CD4-positive, alpha-beta T cell treated with Interleukin-15 for 4 hours (primary cell): ENCODE data around the gene DRD5.
A peak's percentile ranks its signal among the peaks of the same experiment; 100 is the strongest.
"Not testable (repeated sequence)": the region's sequence is repeated elsewhere in the genome, so short reads cannot be mapped to it uniquely, and the experiment has no call there.

Experiments
- DNase-seq: peaks from one replicate; pipeline ENCODE4 v3.0.0-alpha.2; 2020; ENCODE audit warnings: low spot score

Gene DRD5

GRCh38 chr4:9781343-9782135 lies at the start of gene DRD5:
Gene DRD5, plus strand, starts transcription at chr4:9781634. Its CDS starts 396 bp downstream, at chr4:9782030.
- no peak for DNase-seq

DNA sequence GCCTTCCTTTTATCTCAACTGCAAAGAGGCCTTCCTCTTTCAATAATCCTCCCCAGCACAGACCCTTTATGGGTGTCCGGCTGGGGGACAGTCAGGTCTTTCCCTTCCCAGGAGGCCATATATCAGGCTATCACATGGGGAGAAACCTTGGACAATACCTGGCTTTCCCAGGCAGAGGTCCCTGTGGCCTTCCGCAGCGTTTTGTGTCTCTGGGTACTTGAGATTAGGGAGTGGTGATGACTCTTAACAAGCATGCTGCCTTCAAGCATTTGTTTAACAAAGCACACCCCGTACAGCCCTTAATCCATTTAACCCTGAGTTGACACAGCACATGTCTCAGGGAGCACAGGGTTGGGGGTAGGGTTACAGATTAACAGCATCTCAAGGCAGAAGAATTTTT lies 49.2 kb upstream of the DRD5 start:
- DNase-seq: not testable (repeated sequence)

DNA sequence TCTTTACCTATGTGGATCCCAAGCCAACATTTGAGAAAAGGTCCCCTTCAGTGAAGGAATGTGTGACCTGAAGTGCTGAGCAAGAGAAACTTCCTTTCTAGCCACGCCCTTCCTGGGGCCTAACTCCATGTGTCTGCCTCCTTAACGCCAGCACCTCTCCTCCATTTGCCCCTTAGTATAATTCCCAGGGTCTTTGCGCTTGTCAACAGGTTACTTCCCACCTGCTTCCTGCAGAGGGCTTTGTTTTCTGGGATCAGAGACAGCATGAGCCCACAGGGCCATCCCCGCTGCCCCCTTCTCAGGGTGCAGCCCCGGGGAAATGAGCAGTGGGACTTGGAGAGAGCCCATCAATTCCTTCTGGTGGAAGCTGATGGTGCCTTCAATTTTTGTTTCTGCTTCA lies 45.9 kb upstream of the DRD5 start:
- DNase-seq: no peak

DNA sequence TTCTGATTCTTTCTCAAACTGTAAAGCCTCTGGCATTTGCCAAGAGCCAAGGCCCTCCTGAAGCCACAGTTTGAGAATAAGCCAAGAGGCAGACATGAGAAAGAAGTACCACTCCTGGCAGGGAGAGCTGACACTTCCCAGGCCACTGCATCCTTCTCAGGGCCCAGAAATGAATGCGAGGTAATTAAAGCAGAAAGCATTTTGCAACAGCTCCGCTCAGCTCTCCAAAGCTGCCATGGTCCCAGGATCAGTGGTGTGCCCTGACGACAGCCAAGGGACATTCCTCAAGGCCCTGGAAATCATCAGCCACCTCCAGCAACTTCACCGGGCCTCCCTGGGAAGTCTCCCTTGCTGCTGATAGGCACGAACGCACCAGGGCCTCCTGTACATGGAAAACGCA lies 44.2 kb upstream of the DRD5 start:
- not testable (repeated sequence) for DNase-seq

- not testable (repeated sequence) for DNase-seq
These were observed 37.6 kb upstream of the DRD5 start for GRCh38 chr4:9743789-9744188.

DNA sequence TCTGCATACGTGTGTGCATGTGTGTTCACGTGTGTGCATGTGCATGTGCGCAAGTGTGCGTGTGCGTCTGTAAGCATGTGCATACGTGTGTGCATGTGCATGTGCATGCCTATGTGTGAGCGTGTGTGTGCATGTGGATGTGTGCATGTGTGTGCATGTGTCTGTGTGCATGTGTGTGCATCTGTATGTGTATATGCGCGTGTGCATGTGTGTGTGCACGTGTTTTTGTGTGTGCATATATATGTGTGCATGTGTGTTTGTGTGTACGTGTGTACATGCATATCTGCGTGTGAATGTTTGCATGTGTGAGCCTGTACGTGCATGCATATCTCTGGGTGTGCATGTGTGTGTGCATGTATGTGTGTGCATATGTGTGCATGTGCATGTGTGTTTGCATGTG lies 35.7 kb upstream of the DRD5 start:
- no peak for DNase-seq

DNA sequence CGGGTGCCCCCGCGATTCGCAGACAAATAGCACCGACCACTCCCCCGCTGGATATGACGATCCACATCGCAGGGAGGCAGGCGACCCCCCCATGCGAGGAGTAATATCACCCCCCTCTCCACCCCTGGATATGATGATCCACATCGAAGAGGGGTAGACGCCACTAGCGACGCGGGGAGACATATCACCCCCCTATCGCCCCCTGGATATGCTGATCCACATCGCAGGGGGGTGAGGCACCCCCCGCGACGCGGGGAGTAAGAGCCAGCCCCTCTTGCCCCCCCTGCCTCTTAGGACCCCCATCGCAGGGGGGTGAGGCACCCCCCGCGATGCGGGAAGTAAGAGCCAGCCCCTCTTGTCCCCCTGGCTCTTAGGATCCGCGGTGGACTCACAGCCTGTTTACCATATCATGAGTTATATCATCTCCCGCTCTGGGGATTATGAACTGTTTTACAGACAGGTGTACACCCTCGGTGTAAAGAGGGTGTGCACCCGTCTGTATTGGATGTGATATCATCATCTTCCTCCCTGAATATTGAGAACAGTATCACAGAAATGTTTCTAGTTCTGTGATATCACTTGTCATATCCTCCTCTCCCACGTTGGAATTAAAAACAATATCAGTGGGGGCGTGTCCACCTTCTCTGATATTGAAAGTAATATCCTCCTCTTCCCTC lies 22.7 kb upstream of the DRD5 start:
- no peak for DNase-seq

DNA sequence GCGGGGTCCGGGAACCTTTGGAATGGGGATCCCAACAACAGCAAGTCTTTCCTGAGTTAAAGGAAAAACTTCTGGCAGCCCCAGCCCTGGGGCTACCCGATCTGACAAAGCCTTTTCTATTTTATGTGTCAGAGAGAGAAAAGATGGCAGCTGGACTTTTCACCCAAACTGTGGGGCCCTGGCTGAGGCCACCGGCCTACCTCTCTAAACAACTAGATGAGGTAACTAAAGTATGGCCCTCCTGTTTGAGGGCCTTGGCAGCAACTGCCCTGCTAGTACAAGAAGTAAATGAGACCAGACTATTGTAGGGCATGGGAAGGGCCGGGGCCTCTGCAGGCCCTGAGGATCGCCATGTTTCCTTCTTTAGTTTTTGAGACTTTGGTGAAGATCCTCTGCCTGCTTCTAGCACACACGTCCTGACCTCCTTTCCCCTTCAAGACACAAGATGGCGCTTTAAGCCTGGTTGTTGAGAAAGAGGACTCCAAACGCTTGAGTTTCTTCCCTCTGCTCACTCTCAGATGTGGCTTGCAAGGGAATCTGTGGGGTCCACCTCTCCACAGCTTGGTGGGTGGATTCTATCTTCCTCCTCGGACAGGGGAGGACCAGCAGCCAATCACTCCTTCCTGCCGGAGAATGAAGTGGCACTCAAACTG lies 18.5 kb upstream of the DRD5 start:
- peak; percentile 24 for DNase-seq

DNA sequence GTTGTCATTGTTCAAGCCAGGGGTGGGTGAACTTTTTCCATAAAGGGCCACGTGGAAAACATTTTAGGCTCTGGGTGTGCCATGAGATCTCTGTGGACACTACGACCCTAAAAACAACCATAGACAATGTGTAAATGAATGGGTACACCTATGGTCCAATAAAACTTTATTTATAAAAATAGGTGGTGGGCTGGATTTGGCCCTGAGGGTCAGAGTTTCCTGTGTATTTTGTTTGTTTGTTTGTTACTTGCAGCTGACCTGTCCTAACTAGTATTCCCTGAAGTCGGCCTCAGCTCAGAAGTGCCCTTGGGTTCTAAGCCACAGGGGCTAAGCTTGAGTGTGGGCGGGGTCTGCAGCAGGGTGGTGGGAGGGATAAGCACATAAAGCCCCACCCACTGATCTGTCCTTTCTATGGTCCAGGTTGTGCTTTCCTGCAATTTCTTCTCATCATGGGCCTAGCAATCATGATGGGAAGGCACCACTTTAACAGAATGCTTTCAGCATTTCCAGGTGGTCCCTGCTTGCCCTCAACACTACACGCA lies 17.2 kb upstream of the DRD5 start:
- DNase-seq: no peak

GRCh38 chr4:9765091-9765490 lies 16.3 kb upstream of the DRD5 start:
- peak; percentile 1 for DNase-seq

GRCh38 chr4:9769321-9769720 lies 12.1 kb upstream of the DRD5 start:
- no peak for DNase-seq

DNA sequence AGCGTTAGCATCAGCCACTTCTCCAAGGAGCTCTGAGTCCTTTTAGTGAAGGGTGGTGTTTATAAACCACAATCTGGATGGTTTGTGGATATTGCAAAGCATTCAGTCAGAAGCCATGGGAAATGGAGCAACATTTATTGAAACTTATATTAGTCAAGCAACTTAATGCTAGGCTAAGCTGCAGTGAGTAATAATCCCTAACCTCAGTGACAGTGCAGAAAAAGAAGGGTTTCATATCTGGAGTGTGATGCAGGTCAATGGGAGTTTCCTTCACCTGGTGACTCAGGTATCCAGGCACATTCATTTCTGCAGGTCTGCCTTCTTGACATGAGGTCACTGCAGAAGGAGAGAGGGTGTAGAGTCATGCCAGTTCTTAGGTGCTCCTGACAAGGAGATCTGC lies 10.4 kb upstream of the DRD5 start:
- DNase-seq: no peak

DNA sequence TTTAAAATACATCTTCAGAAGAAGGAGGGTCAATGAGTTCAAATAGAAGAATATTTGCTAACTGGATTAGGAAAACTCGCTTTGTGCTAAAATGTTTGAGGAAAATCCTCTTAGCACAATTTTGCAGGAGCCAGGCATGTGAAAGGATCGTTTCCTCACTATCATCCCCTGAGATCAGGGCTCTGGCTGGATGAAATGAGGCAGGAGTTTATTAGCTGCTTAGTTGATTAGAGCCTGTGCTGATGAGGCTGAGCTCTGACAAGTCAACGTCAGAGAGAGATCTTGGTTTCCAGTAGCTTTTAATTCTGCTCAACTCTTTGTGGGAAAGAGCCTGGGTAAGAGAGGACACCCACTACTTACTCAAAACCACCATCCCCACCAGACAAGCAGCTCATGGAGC lies 8.0 kb upstream of the DRD5 start:
- DNase-seq: no peak

DNA sequence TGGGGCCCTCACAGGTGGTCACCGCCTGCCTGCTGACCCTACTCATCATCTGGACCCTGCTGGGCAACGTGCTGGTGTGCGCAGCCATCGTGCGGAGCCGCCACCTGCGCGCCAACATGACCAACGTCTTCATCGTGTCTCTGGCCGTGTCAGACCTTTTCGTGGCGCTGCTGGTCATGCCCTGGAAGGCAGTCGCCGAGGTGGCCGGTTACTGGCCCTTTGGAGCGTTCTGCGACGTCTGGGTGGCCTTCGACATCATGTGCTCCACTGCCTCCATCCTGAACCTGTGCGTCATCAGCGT lies 652 bp downstream of the DRD5 start:
- no peak for DNase-seq

DNA sequence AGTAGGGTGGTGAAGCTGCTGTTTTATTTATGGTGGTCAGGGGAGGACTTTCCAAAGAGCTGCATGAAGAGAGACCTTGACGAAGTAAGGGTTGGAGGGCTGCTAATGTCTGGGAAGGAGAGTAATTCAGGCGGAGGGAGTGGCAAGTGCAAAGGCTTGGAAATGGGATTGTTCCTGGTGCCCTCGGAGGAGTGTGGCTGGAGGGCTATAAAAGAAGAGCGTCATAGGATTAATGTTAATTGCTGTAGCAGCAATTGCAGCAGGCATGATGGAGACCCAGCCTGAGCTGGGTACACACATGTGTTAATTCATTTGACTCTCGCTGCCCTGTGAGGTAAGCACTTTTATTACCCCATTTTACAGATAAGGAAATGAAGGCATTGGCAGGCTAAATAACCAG lies 4.5 kb downstream of the DRD5 start:
- DNase-seq: not testable (repeated sequence)

DNA sequence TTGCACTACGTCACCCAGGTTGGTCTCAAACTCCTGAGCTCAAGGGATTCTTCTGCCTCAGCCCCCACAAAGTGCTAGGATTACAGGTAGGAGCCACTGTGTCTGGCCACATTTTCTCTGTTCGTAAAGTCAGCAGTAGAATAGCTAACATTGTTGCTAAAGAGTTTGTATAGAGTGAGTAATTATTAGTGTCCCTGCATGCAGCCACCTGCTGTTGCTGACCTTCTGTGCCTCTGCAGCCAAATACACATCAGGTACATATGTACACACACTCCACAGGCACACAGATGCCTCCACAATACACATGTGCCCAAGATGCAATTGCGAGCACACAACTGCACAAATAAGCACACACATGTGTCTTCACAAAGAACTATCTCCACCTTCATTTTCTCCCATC lies 10.9 kb downstream of the DRD5 start:
- no peak for DNase-seq

GRCh38 chr4:9796641-9797040 lies 15.2 kb downstream of the DRD5 start:
- not testable (repeated sequence) for DNase-seq

- no peak for DNase-seq
These were observed 19.4 kb downstream of the DRD5 start for GRCh38 chr4:9800848-9801247.

GRCh38 chr4:9804918-9805317 lies 23.5 kb downstream of the DRD5 start:
- no peak for DNase-seq

- no peak for DNase-seq
These were observed 26.6 kb downstream of the DRD5 start for GRCh38 chr4:9808077-9808476.

DNA sequence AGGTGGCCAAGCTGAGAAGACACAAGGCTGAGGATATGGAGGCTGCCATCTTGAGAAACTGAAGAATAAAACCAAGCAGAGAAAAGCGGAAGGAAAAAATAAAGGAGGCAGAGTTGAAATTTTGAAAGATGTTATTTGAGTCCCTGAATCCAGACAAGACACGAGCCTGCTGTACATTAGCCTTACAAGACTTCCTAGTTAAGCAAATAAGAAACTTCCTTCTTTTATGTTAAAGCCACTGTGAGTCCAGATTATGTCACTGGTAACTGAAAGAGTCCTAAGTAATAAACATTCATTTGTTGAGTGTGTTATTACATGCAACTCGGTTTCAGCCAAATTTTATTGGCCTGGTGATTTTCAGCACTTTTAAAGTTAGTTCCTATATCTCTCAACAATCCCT lies 30.4 kb downstream of the DRD5 start:
- no peak for DNase-seq

DNA sequence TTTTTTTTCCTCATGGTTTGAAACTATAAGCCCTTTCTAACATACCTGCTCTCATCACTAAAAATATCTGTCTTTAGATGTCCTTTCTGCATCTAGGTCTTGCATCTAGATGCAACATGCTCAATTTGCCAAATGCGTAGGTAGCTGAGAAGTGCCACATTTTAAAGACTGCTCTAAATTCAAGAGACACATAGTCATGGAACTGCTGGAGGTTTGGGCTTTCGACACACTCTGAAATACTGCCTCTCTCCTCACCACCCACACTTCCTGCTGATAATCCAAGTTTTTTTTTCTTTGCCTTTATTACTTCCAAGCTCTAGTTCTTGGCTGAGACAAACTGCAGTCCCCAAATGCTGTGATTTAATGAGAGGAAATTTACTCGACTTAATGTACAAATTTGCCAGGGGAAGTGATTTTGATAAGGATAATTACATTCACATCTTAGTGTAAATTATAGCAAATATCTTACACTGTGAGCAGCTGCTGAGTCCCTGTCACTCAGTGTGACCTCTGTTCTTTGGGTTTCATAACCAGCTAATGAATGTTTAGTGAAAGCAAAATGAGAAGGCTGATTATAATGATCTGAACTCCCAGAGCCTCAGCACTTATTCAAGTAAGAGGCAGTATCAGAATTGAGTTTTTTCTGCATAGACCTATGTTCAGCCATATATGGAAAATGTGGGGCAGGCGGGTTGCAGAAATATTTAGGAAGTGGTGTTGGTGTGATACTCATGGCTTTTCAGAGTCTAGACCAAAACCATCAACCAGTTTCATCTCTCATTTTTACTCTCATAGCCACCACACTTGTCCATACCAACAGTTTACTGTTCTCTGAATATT lies 31.3 kb downstream of the DRD5 start:
- DNase-seq: no peak
